Uterus (tissue), 2 donors: Measurements from ENCODE around the gene GIGYF2.

Experiments
- CTCF ChIP-seq, 4 experiments: fragments of 200-600 bp in 2 of 4; fragments of 450-650 bp in 2 of 4; sonication (generic) in 2 of 4; IDR thresholded peaks; one replicate each; pipeline ENCODE4 v1.5.1; 2016 to 2019; ENCODE audit warnings: antibody characterized with exemption in 4 of 4, mild to moderate bottlenecking in 2 of 4, moderate library complexity in 1 of 4
- POLR2A ChIP-seq, 2 donors: fragments of 450-650 bp; IDR thresholded peaks; one replicate each; pipeline ENCODE4 v1.6.1; 2016; ENCODE audit warnings: antibody characterized with exemption in 2 of 2, mild to moderate bottlenecking in 1 of 2, moderate library complexity in 1 of 2

GRCh38 chr2:232901736-232902578 is 204.8 kb downstream of the GIGYF2 start:
- TF ChIP-seq CTCF (IDR thresholded peaks at IDR 0.05) (no peak), POLR2A (IDR thresholded peaks at IDR 0.05) (no peak)
